IMR-90 (cell line): ENCODE data around the gene KDM2B. TPM values are rescaled to one million over a fixed set of nuclear protein-coding genes. Genes with fewer than 3 reads are reported as not detected.

Experiments used
- ATAC-seq: fragments of 200-7000 bp; cut with Tn5 transposase; 2 replicates; pipeline ENCODE4 v1.9.1; 2020; ENCODE audit warnings: low read depth, mild to moderate bottlenecking, moderate library complexity
- BruUV-seq: library from RNA; stranded (reverse); fragments of 400-500 nt; replicated peaks from 2 replicates; lab custom pipeline; 2021; lab: Mats Ljungman, UMichigan
- CTCF ChIA-PET: fragments of 300-600 bp; formaldehyde crosslinking; extraction: SDS; loops from one replicate; lab custom pipeline; 2021; ENCODE audit warnings: antibody characterized with exemption; lab: Yijun Ruan, JAX
- POLR2A ChIA-PET: fragments of 300-600 bp; sonication (Branson Sonifier 250); formaldehyde crosslinking; loops from one replicate; lab custom pipeline; 2022; ENCODE audit warnings: antibody characterized with exemption; ENCODE audit not compliant: unreplicated experiment; lab: Charles Lee
- DNase-seq: peaks from one replicate; pipeline ENCODE4 v3.0.0; 2013
- H2AFZ ChIP-seq: replicated peaks from 2 replicates; pipeline ENCODE3; 2013; ENCODE audit warnings: low read length, mild to moderate bottlenecking; ENCODE audit not compliant: poor library complexity
- H2AK5ac ChIP-seq: 2 replicates; pipeline ENCODE4 v1.6.1; 2013; ENCODE audit warnings: low read depth, low read length, inconsistent platforms
- H2AK9ac ChIP-seq: replicated peaks from 2 replicates; pipeline ENCODE3; 2013; ENCODE audit warnings: mild to moderate bottlenecking, low read depth, low read length, moderate library complexity; ENCODE audit not compliant: poor library complexity
- H2BK120ac ChIP-seq: 2 replicates; pipeline ENCODE4 v1.6.1; 2013; ENCODE audit warnings: low read depth, low read length, inconsistent platforms
- H2BK15ac ChIP-seq: 3 replicates; pipeline ENCODE4 v1.6.1; 2013; ENCODE audit warnings: low read depth, low read length, inconsistent platforms
- H2BK20ac ChIP-seq: 2 replicates; pipeline ENCODE4 v1.6.1; 2013; ENCODE audit warnings: low read depth, mild to moderate bottlenecking, inconsistent platforms, low read length, moderate library complexity
- H2BK5ac ChIP-seq: 2 replicates; pipeline ENCODE4 v1.6.1; 2013; ENCODE audit warnings: mild to moderate bottlenecking, low read depth, low read length, inconsistent platforms; ENCODE audit not compliant: poor library complexity, severe bottlenecking
- H3K14ac ChIP-seq: replicated peaks from 2 replicates; pipeline ENCODE4 v1.6.1; 2013; ENCODE audit warnings: low read depth, low read length, inconsistent platforms
- H3K18ac ChIP-seq: 2 replicates; pipeline ENCODE4 v1.6.1; 2013; ENCODE audit warnings: low read depth, low read length, control low read depth
- H3K23ac ChIP-seq: 2 replicates; pipeline ENCODE4 v1.6.1; 2013; ENCODE audit warnings: low read depth, low read length, inconsistent platforms
- H3K27ac ChIP-seq: 2 replicates; pipeline ENCODE4 v1.5.1; 2013; ENCODE audit warnings: mild to moderate bottlenecking, control low read depth, low read length; ENCODE audit not compliant: insufficient read depth
- H3K27me3 ChIP-seq: 2 replicates; pipeline ENCODE4 v1.6.1; 2013; ENCODE audit warnings: low read length; ENCODE audit not compliant: control insufficient read depth, insufficient read depth
- H3K36me3 ChIP-seq: 2 replicates; pipeline ENCODE4 v1.6.1; 2013; ENCODE audit warnings: low read length, mixed read lengths; ENCODE audit not compliant: control insufficient read depth, insufficient read depth
- H3K4ac ChIP-seq: 2 replicates; pipeline ENCODE4 v1.6.1; 2013; ENCODE audit warnings: low read depth, low read length, inconsistent platforms
- H3K4me1 ChIP-seq: 2 replicates; pipeline ENCODE4 v1.6.1; 2013; ENCODE audit warnings: low read length, mixed read lengths; ENCODE audit not compliant: control insufficient read depth, insufficient read depth
- H3K4me2 ChIP-seq: 2 replicates; pipeline ENCODE4 v1.6.1; 2013; ENCODE audit warnings: low read depth, mild to moderate bottlenecking, control low read depth, low read length, moderate library complexity
- H3K4me3 ChIP-seq: 2 replicates; pipeline ENCODE4 v1.5.1; 2013; ENCODE audit warnings: low read depth, mild to moderate bottlenecking, control low read depth, low read length, moderate library complexity; ENCODE audit not compliant: insufficient read depth
- H3K56ac ChIP-seq: 2 replicates; pipeline ENCODE4 v1.6.1; 2013; ENCODE audit warnings: low read length, inconsistent platforms; ENCODE audit not compliant: insufficient read depth; ENCODE audit errors: extremely low read depth
- H3K79me1 ChIP-seq, 2 experiments: 2 replicates each; pipeline ENCODE4 v1.6.1; 2013; ENCODE audit warnings: low read length in 2 of 2, inconsistent platforms in 1 of 2, low read depth in 1 of 2
- H3K9ac ChIP-seq: 2 replicates; pipeline ENCODE4 v1.6.1; 2013; ENCODE audit warnings: low read depth, low read length, control low read depth
- H3K9me1 ChIP-seq: 2 replicates; pipeline ENCODE4 v1.6.1; 2013; ENCODE audit warnings: low read length, inconsistent platforms; ENCODE audit not compliant: insufficient read depth
- H3K9me3 ChIP-seq: 2 replicates; pipeline ENCODE4 v1.6.1; 2013; ENCODE audit warnings: low read length; ENCODE audit not compliant: control insufficient read depth, insufficient read depth
- H4K20me1 ChIP-seq: 2 replicates; pipeline ENCODE4 v1.6.1; 2013; ENCODE audit warnings: low read length, inconsistent platforms; ENCODE audit not compliant: insufficient read depth
- H4K5ac ChIP-seq: 2 replicates; pipeline ENCODE4 v1.6.1; 2013; ENCODE audit warnings: mild to moderate bottlenecking, low read depth, low read length, control low read depth
- H4K8ac ChIP-seq, 2 experiments: 2 replicates each; pipeline ENCODE4 v1.6.1; 2013; ENCODE audit warnings: low read depth in 2 of 2, low read length in 2 of 2, control low read depth in 1 of 2, inconsistent platforms in 1 of 2
- H4K91ac ChIP-seq: 2 replicates; pipeline ENCODE4 v1.6.1; 2013; ENCODE audit warnings: low read depth, low read length, inconsistent platforms; ENCODE audit not compliant: insufficient read depth
- BHLHE40 ChIP-seq: fragments of 150-350 bp; IDR thresholded peaks from 2 replicates; pipeline ENCODE4 v1.6.1; 2016; ENCODE audit warnings: mild to moderate bottlenecking, low read depth, low read length
- CEBPB ChIP-seq: IDR thresholded peaks from 2 replicates; pipeline ENCODE4 v1.6.1; 2012; ENCODE audit warnings: low read depth, low read length, improper control_type of control experiment
- CHD1 ChIP-seq: IDR thresholded peaks from 2 replicates; pipeline ENCODE4 v1.6.1; 2012; ENCODE audit warnings: low read depth, low read length, improper control_type of control experiment
- CTCF ChIP-seq: conservative IDR thresholded peaks from 2 replicates; pipeline ENCODE4 v1.5.1; 2012; ENCODE audit warnings: mild to moderate bottlenecking, low read depth, low read length, improper control_type of control experiment
- ELK1 ChIP-seq: fragments of 150-350 bp; IDR thresholded peaks from 2 replicates; pipeline ENCODE4 v1.6.1; 2016; ENCODE audit warnings: low read depth, mild to moderate bottlenecking, low read length, moderate library complexity, borderline replicate concordance
- FOS ChIP-seq: fragments of 150-350 bp; IDR thresholded peaks from 2 replicates; pipeline ENCODE4 v1.6.1; 2016; ENCODE audit warnings: low read depth, low read length
- MAFK ChIP-seq: IDR thresholded peaks from 2 replicates; pipeline ENCODE4 v1.6.1; 2012; ENCODE audit warnings: low read depth, low read length, improper control_type of control experiment
- MAZ ChIP-seq: IDR thresholded peaks from 2 replicates; pipeline ENCODE4 v1.6.1; 2012; ENCODE audit warnings: low read depth, mild to moderate bottlenecking, low read length, improper control_type of control experiment, moderate library complexity, borderline replicate concordance
- MXI1 ChIP-seq: IDR thresholded peaks from 2 replicates; pipeline ENCODE4 v1.6.1; 2012; ENCODE audit warnings: low read depth, mild to moderate bottlenecking, low read length, moderate library complexity, borderline replicate concordance
- NFE2L2 ChIP-seq: fragments of 150-350 bp; IDR thresholded peaks from 2 replicates; pipeline ENCODE4 v1.6.1; 2016; ENCODE audit warnings: low read depth, mild to moderate bottlenecking, low read length
- POLR2A ChIP-seq: IDR thresholded peaks from 2 replicates; pipeline ENCODE4 v1.6.1; 2012; ENCODE audit warnings: mild to moderate bottlenecking, low read depth, low read length
- RAD21 ChIP-seq: IDR thresholded peaks from 2 replicates; pipeline ENCODE4 v1.6.1; 2012; ENCODE audit warnings: low read length, improper control_type of control experiment
- RCOR1 ChIP-seq: IDR thresholded peaks from 2 replicates; pipeline ENCODE4 v1.6.1; 2012; ENCODE audit warnings: mild to moderate bottlenecking, low read length, improper control_type of control experiment; ENCODE audit not compliant: insufficient replicate concordance
- SMC3 ChIP-seq: fragments of 150-350 bp; IDR thresholded peaks from 2 replicates; pipeline ENCODE4 v1.6.1; 2016; ENCODE audit warnings: low read depth, mild to moderate bottlenecking, antibody characterized with exemption, low read length, moderate library complexity
- USF2 ChIP-seq: fragments of 150-350 bp; IDR thresholded peaks from 2 replicates; pipeline ENCODE4 v1.6.1; 2017; ENCODE audit warnings: mild to moderate bottlenecking, antibody characterized with exemption, low read length, low read depth
- WGBS, 2 experiments: methylation state at CpG; one replicate each; pipeline versions ENCODE4 v1.1.5 to v1.1.7; 2013; ENCODE audit warnings: missing lambda C conversion rate in 2 of 2; ENCODE audit not compliant: insufficient read length in 1 of 2; ENCODE audit errors: extremely low coverage in 2 of 2; 5-methylcytosine and 5-hydroxymethylcytosine counted together
- dilution Hi-C: fragments of 300-500 bp; cut with HindIII; formaldehyde crosslinking; loops from one replicate; pipeline ENCODE4 v1.14.3; 2018; ENCODE audit warnings: low sequenced_read_pairs; ENCODE audit not compliant: unreplicated experiment
- in situ Hi-C: fragments of 300-500 bp; cut with MboI; formaldehyde crosslinking; loops from 3 replicates; pipeline ENCODE4 v1.14.3; 2019; ENCODE audit warnings: low sequenced_read_pairs, inconsistent platforms, mixed read lengths
- intact Hi-C: fragments of 100-400 bp; cut with micrococcal nuclease; formaldehyde crosslinking; loops from 2 replicates; pipeline ENCODE4 v1.10.0; 2022
- polyA plus RNA-seq, 3 experiments: library from polyadenylated mRNA; depleted of rRNA; stranded (reverse); fragments of >200 nt; gene quantifications; 2 replicates each; pipeline ENCODE4 v1.2.3, GENCODE V29; 2012; ENCODE audit warnings: low replicate concordance in 1 of 3
- total RNA-seq: library from RNA; depleted of rRNA; stranded (reverse); fragments of >200 nt; gene quantifications from 2 replicates; pipeline ENCODE4 v1.2.3, GENCODE V29; 2012

The KDM2B gene
- total and polyA plus RNA-seq, 2 of the 4 experiments (the other 2 are of a cell fraction): 22.6 to 24.2 TPM

DNA sequence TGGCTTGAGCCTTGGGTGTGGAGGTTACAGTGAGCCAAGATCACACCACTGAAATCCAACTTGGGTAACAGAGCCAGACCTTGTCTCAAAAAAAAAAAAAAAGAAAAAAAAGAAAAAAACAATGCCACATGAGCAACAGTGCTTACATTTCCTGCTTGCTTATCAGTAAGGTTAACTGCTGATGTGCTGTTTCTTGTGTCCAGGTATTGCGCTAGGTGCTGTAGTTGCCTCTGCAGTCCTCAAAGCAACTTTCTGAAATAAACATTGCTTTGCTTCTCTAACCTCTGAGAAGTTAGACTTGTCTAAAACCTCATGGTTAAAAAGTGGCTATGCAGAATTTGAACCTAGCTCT, 156.2 kb downstream of the KDM2B start:
- no peak overlapping the region for H3K4me3 ChIP-seq
- CTCF ChIA-PET: interaction anchor here (1.4 kb wide), 1 partner anchor 24 kb away, joined by 4 read pairs; the partner anchor contains the start of gene RNF34
- in situ Hi-C loops: no loop called here
- no TSS peak for BruUV-seq
- no peak for ATAC-seq
- H3K36me3 ChIP-seq: peaks cover 50% of the 10 kb centered on the region
- no peak overlapping the region for H4K91ac ChIP-seq
- H3K4me2 ChIP-seq: no peak overlapping the region
- H2BK15ac ChIP-seq: no peak overlapping the region
- peaks cover 9% of the 10 kb centered on the region for H3K9me1 ChIP-seq
- no peak overlapping the region for H3K56ac ChIP-seq
- dilution Hi-C loops: no loop called here
- WGBS, 2 experiments: no CpG with 5 or more reads among the region's 1 CpG
- no peak overlapping the region for H4K8ac ChIP-seq
- intact Hi-C loops: no loop called here
- H3K4ac ChIP-seq: no peak overlapping the region
- no peak overlapping the region for H2BK120ac ChIP-seq
- no peak for DNase-seq
- H3K9ac ChIP-seq: no peak overlapping the region
- POLR2A ChIA-PET: no interaction called here
- no peaks in the 10 kb centered on the region for H3K4me1 ChIP-seq
- no peaks in the 10 kb centered on the region for H3K27me3 ChIP-seq
- no peak overlapping the region for H3K23ac ChIP-seq
- H2BK5ac ChIP-seq: no peak overlapping the region
- no peak overlapping the region for H3K18ac ChIP-seq
- no peak overlapping the region for H2AK9ac ChIP-seq
- H3K27ac ChIP-seq: no peak overlapping the region
- TF ChIP-seq SMC3 (no peak), MAFK (no peak), CEBPB (no peak), CTCF (no peak), POLR2A (no peak), RAD21 (no peak), MAZ (no peak), CHD1 (no peak), RCOR1 (no peak), NFE2L2 (no peak), MXI1 (no peak), BHLHE40 (no peak), ELK1 (no peak), USF2 (no peak), FOS (no peak)
- no peak overlapping the region for H3K14ac ChIP-seq
- peaks cover 12% of the 10 kb centered on the region for H4K20me1 ChIP-seq
- no peak overlapping the region for H2BK20ac ChIP-seq
- no peak overlapping the region for H4K5ac ChIP-seq
- H2AK5ac ChIP-seq: no peak overlapping the region
- H3K9me3 ChIP-seq: no peaks in the 10 kb centered on the region
- no peak overlapping the region for H2AFZ ChIP-seq
- peaks cover 22 to 60% of the 10 kb centered on the region in 2 experiments for H3K79me1 ChIP-seq
